AG04449 (cell line): ENCODE data around the gene NUP37.
"Not testable (repeated sequence)": the region's sequence is repeated elsewhere in the genome, so short reads cannot be mapped to it uniquely, and the experiment has no call there.

Experiments
- CTCF ChIA-PET: fragments of 350-600 bp; formaldehyde crosslinking; extraction: SDS; loops from one replicate; lab custom pipeline; 2021; ENCODE audit warnings: antibody characterized with exemption; lab: Yijun Ruan, JAX
- POLR2A ChIA-PET: fragments of 400-600, 350-600 bp; formaldehyde crosslinking; extraction: SDS; loops from one replicate; lab custom pipeline; 2020; ENCODE audit warnings: antibody characterized with exemption, inconsistent platforms; lab: Yijun Ruan, JAX
- DNase-seq: peaks from one replicate; pipeline ENCODE4 v3.0.0-alpha.2; 2010; ENCODE audit warnings: low read depth, low spot score
- H3K4me3 ChIP-seq: 2 replicates; pipeline ENCODE4 v1.5.1; 2011; ENCODE audit warnings: low read depth, mild to moderate bottlenecking, control low read depth, low read length
- CTCF ChIP-seq: IDR thresholded peaks from one replicate; pipeline ENCODE4 v1.5.1; 2011; ENCODE audit warnings: mild to moderate bottlenecking, moderate library complexity, low read length, control low read depth, inconsistent platforms; ENCODE audit not compliant: insufficient read depth; ENCODE audit errors: missing control alignments

The NUP37 gene

GRCh38 chr12:102119674-102120563 lies at the start of gene NUP37, which contains the start of gene PARPBP:
NUP37 (minus strand) TSS chr12:102120114; CDS start chr12:102118518, 1,596 bp downstream.
PARPBP (plus strand) TSS chr12:102120183; CDS start chr12:102123889, 3,706 bp downstream.
- TF ChIP-seq CTCF: no peak
- DNase-seq: peak; percentile 23
- CTCF ChIA-PET: interaction anchor here (1.0 kb wide), 1 partner anchor 180 kb away, joined by 4 read pairs; no protein-coding TSS in a partner anchor
- peak within 1 kb of the TSS; percentile 83 for H3K4me3 ChIP-seq
- POLR2A ChIA-PET: interaction anchor here (0.6 to 1.0 kb wide), 2 partner anchors 14 to 184 kb away, joined by 3 read pairs; no protein-coding TSS in a partner anchor

GRCh38 chr12:102167821-102168604 lies 48.1 kb upstream of the NUP37 start:
- TF ChIP-seq CTCF: no peak
- POLR2A ChIA-PET: no interaction called here
- DNase-seq: no peak
- CTCF ChIA-PET: interaction anchor here (1.5 to 3.1 kb wide), 3 partner anchors 62 to 602 kb away, joined by 3 to 21 read pairs (median 9); no protein-coding TSS in a partner anchor
- no peak overlapping the region for H3K4me3 ChIP-seq

GRCh38 chr12:102163383-102163782 lies 43.5 kb upstream of the NUP37 start:
- no peak overlapping the region for H3K4me3 ChIP-seq
- POLR2A ChIA-PET: no interaction called here
- DNase-seq: no peak
- CTCF ChIA-PET: no interaction called here
- no peak for TF ChIP-seq CTCF

GRCh38 chr12:102155206-102155605 lies 35.3 kb upstream of the NUP37 start:
- DNase-seq, CTCF ChIA-PET, H3K4me3 ChIP-seq, POLR2A ChIA-PET: not testable (repeated sequence)

- CTCF ChIA-PET, H3K4me3 ChIP-seq, POLR2A ChIA-PET, DNase-seq: not testable (repeated sequence)
Observed at GRCh38 chr12:102147062-102147587, 27.2 kb upstream of the NUP37 start.

- TF ChIP-seq CTCF: no peak
- ChIA-PET CTCF (no interaction called here), POLR2A (no interaction called here)
- DNase-seq: no peak
- no peak overlapping the region for H3K4me3 ChIP-seq
Observed at GRCh38 chr12:102144221-102144620, 24.3 kb upstream of the NUP37 start.

- CTCF ChIA-PET, POLR2A ChIA-PET, H3K4me3 ChIP-seq, DNase-seq: not testable (repeated sequence)
Observed at GRCh38 chr12:102142866-102143373, 23.0 kb upstream of the NUP37 start.

- POLR2A ChIA-PET, DNase-seq, CTCF ChIA-PET: not testable (repeated sequence)
Observed at GRCh38 chr12:102137619-102138018, 17.7 kb upstream of the NUP37 start.

GRCh38 chr12:102131442-102131841 lies 11.5 kb upstream of the NUP37 start:
- POLR2A ChIA-PET, DNase-seq, H3K4me3 ChIP-seq, CTCF ChIA-PET: not testable (repeated sequence)

More at GRCh38 chr12:102137619-102138018, 17.7 kb upstream of the NUP37 start:
- H3K4me3 ChIP-seq: not testable (repeated sequence)

GRCh38 chr12:102130720-102131119 lies 10.8 kb upstream of the NUP37 start:
- POLR2A ChIA-PET, CTCF ChIA-PET, DNase-seq, H3K4me3 ChIP-seq: not testable (repeated sequence)
